Mucosa of descending colon (tissue), 3 donors: ENCODE results near the gene PDE9A. TPM values are rescaled to one million over a fixed set of nuclear protein-coding genes. Genes with fewer than 3 reads are reported as not detected.
"Not testable (repeated sequence)": the region's sequence is repeated elsewhere in the genome, so short reads cannot be mapped to it uniquely, and the experiment has no call there.

ENCODE experiments used
- ATAC-seq: fragments of 200-7000 bp; cut with Tn5 transposase; one replicate; pipeline ENCODE4 v1.9.1; 2020; ENCODE audit warnings: mild to moderate bottlenecking, moderate library complexity
- DNase-seq, 3 donors: peaks; one replicate each; pipeline ENCODE4 v3.0.0-alpha.2; 2020
- H3K36me3 ChIP-seq: fragments of 200-600 bp; one replicate; pipeline ENCODE4 v1.8.0; 2021; ENCODE audit warnings: low read depth, mild to moderate bottlenecking
- H3K4me1 ChIP-seq: fragments of 200-600 bp; one replicate; pipeline ENCODE4 v1.8.0; 2021; ENCODE audit warnings: low read depth, mild to moderate bottlenecking
- H3K4me3 ChIP-seq: fragments of 200-600 bp; one replicate; pipeline ENCODE4 v1.8.0; 2021; ENCODE audit warnings: mild to moderate bottlenecking
- H3K9me3 ChIP-seq: fragments of 200-600 bp; one replicate; pipeline ENCODE4 v1.8.0; 2021; ENCODE audit warnings: mild to moderate bottlenecking
- CTCF ChIP-seq: fragments of 200-600 bp; IDR thresholded peaks from one replicate; pipeline ENCODE4 v1.8.0; 2022; ENCODE audit warnings: antibody characterized with exemption, mild to moderate bottlenecking
- intact Hi-C, 2 donors: fragments of 100-400 bp; cut with DNase I in 1 of 2; cut with micrococcal nuclease in 1 of 2; formaldehyde crosslinking; loops; one replicate each; pipeline versions ENCODE4 v1.11.0 to v1.11.1; 2022; cut with DNase I, micrococcal nuclease
- total RNA-seq, 3 donors: library from RNA; stranded (reverse); fragmentation: NEBNext Ultra II Directional in 2 of 3; extraction: Animal tissue kit (Norgen Biotek cat#: 25700) in 2 of 3; gene quantifications; one replicate each; pipeline versions ENCODE4 v1.2.1 to v1.2.4, GENCODE V29; 2021 to 2023
- donor health status: DM: no; HTN: no; CAD: no; lungs with moderate emphysema.
- donor health status: DM: no; HTN: no; CAD: no.
- donor health status: DM: no; HTN: yes; CAD: no.

PDE9A gene
- total RNA-seq, 3 donors from 2014 or later, result 98.4 to 200 (median 167) TPM

- H3K4me3 ChIP-seq, result no peak overlapping the region
- TF ChIP-seq CTCF, result no peak
- peak; percentile 87 for ATAC-seq
- H3K9me3 ChIP-seq, result no peaks in the 10 kb centered on the region
- intact Hi-C loops, result no loop called here
- peaks cover 14% of the 10 kb centered on the region for H3K4me1 ChIP-seq
- DNase-seq, result peak in 1 of 3 donors; percentile 65
- H3K36me3 ChIP-seq, result no peaks in the 10 kb centered on the region
These were observed 29.2 kb upstream of the PDE9A start for GRCh38 chr21:42624095-42624790.

DNA sequence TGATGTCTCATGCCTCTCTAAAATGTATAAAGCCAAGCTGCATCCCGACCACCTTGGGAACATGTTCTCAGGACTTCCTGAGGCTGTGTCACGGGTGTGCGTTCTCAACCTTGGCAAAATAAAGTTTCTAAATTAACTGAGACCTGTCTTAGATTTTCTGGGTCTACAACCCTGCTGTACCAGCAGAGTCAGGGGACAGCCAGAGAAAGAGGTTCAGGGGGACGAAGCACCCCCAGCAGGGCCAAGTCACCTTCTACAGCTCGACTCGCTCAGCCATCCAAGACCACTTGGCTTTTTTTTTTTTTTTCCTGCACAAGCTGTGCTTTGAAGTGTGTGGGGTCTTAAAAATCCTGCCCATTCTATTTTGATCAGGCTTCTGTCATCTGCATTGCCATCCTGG lies 28.5 kb upstream of the PDE9A start:
- no peak for TF ChIP-seq CTCF
- intact Hi-C loops, result no loop called here
- DNase-seq, result no peak

DNA sequence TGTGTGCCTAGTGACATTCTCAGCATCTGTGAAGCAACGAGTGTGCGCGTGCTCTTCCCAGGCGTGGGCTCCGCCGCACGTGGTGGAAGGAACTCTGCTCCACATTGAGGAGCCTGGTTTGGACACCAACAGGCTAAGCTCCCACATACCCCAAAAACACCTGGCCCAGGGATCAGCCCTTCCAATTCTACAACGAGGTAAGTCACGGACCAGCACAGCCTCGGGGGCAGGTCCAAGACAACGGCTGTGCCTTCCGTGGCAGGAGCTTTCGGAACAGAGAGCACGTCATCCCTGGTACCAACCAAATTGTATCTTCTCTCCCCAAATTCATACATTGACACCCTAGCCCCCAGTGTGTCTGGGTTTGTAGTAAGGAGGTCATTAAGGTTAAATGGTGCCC lies 27.2 kb upstream of the PDE9A start:
- DNase-seq (peak in 1 of 3 donors; percentile 8), ATAC-seq (no peak)
- H3K36me3 ChIP-seq, result no peaks in the 10 kb centered on the region
- peaks cover 14% of the 10 kb centered on the region for H3K4me1 ChIP-seq
- intact Hi-C loops, result no loop called here
- no peak overlapping the region for H3K4me3 ChIP-seq
- no peaks in the 10 kb centered on the region for H3K9me3 ChIP-seq
- TF ChIP-seq CTCF, result no peak

More for the DNA sequence above, 28.5 kb upstream of the PDE9A start:
- Histone ChIP-seq H3K9me3 (no peaks in the 10 kb centered on the region), H3K4me3 (no peak overlapping the region), H3K4me1 (peaks cover 14% of the 10 kb centered on the region), H3K36me3 (no peaks in the 10 kb centered on the region)
- no peak for ATAC-seq

DNA sequence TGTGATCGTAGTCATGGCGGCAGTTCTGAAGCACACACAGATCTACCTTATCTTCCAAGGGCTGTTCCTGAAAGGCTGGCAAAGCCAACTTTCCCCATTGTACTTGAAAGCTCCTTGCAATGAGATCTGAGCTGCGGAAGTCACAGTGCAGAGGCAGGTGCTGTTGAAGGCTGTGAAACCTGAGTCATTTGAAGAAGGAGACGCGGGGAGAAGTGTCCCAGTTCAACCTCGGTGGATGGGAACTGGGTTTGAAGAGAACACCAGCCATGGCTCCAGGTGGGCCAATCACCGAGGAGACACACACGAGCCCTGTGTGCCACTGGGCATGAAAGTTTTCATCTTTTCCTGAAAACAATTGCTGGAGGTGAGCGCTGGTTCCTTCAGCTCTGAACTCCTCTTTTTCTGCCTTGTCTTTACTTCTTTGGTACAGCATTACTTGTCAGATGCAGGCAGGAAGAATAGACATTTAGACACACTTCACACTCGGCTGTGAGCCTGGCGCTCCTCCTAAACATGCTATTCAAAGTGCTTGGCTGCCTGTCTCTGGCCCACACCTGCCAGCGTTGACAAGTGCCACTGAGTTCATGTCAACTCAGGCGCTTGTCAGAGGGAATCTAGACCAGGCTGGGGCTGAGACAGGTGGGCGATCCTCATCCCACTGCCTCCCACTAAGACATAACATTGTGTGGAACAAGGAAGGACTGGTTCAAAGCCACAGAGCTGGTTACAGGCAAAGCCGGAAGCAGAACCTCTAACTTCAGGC lies 25.7 kb upstream of the PDE9A start:
- intact Hi-C loops, result no loop called here
- TF ChIP-seq CTCF, result no peak
- no peak overlapping the region for H3K4me3 ChIP-seq
- peaks cover 12% of the 10 kb centered on the region for H3K4me1 ChIP-seq
- DNase-seq (peak in 1 of 3 donors; percentile 3), ATAC-seq (no peak)
- H3K36me3 ChIP-seq, result no peaks in the 10 kb centered on the region
- H3K9me3 ChIP-seq, result no peaks in the 10 kb centered on the region

DNA sequence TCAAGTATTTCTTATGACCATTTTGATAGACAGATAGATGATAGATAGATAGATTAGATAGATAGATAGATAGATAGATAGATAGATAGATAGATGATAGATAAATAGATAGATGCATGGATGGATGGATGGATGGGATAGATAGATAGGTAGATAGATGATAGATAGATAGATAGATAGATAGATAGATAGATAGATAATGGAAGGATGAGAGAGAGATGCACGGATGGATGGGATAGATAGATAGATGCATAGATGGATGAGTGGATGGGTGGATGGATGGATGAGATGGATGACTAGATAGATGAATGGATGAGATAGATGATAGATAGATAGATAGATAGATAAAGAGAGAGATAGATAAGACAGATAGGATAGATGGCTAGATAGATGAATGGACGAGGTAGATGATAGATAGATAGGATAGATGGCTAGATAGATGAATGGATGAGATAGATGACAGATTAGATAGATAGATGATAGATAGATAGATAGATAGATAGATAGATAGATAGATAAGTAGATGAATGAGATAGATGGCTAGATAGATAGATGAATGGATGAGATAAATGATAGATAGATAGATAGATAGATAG lies 24.9 kb upstream of the PDE9A start:
- H3K9me3 ChIP-seq, H3K4me3 ChIP-seq, H3K36me3 ChIP-seq, ATAC-seq, intact Hi-C loops, DNase-seq: not testable (repeated sequence)
- peaks cover 12% of the 10 kb centered on the region for H3K4me1 ChIP-seq
